NCI-H146 treated with DMSO at 0.1 percent for 48 hours (cell line): ENCODE measurements around the gene BICD2.

ENCODE experiments used
- DNase-seq: peaks from one replicate; lab custom pipeline; 2025; ENCODE audit not compliant: unreplicated experiment; lab: John Stamatoyannopoulos, UW

Gene BICD2

GRCh38 chr9:92716557-92716956 lies 48.1 kb downstream of the BICD2 start:
- no peak for DNase-seq

GRCh38 chr9:92715488-92716231 lies 49.0 kb downstream of the BICD2 start:
- DNase-seq: no peak

GRCh38 chr9:92714787-92715487 lies 49.7 kb downstream of the BICD2 start:
- no peak for DNase-seq

DNA sequence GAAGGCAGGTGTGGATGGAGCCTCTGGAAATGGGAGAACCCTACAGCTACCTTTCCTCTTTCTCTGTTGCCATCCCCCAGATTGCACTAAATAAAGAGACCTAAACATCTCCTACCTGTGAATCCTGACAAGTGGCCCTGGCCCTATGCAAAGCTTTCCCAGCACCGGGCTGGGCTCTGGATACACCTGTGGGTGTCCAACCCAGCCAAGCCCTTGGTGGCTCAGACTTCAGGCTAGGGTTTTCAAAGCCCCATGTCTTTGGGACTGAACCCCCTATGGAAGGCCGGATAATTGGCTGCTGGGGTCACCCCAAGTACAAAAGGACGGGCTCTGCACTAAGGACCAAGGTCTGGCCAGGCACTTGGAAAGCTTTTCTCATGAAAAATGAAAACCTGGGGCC lies 50.6 kb downstream of the BICD2 start:
- no peak for DNase-seq

- DNase-seq: no peak
Observed at GRCh38 chr9:92713528-92713927, 51.1 kb downstream of the BICD2 start.

- DNase-seq: no peak
Observed at GRCh38 chr9:92712767-92713166, 51.9 kb downstream of the BICD2 start.

- no peak for DNase-seq
Observed at GRCh38 chr9:92711844-92712243, 52.8 kb downstream of the BICD2 start.

DNA sequence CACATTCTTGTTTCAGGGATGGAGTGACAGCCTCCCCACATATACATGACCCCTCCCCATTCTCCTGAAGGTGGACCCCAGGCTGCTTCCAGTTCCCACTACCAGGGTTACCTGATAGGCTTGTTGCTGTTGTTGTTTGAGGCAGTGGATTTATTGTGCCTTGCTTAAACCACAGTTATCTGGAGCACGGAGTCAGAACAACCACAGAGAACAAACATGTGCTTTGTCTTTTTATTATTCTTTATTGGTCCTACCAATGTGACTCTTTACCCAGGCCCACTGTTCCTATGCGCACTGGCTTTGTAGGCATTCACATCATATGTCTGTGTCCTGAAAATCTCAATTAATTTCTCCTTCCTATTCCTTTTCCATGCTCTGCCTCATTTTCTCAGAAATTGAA lies 53.5 kb downstream of the BICD2 start:
- no peak for DNase-seq

DNA sequence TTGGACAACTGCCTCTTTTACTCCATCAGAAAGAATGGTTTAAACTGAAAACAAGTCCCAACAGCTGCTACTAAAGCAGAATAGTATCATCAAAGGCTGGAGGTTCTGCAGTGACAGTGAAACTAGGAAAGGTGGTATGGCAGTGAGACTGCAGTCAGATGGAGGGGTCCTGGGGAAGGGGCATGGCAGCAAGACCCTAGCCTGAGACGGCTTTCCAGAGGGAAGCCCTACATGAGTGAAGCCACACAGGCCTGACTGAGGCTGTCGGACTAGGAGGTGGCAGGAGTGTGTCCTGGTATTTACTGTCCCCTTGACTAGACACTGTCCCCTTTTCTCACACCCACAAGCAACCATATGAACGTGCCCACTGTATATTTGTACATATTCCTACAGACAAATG lies 54.3 kb downstream of the BICD2 start:
- no peak for DNase-seq

DNA sequence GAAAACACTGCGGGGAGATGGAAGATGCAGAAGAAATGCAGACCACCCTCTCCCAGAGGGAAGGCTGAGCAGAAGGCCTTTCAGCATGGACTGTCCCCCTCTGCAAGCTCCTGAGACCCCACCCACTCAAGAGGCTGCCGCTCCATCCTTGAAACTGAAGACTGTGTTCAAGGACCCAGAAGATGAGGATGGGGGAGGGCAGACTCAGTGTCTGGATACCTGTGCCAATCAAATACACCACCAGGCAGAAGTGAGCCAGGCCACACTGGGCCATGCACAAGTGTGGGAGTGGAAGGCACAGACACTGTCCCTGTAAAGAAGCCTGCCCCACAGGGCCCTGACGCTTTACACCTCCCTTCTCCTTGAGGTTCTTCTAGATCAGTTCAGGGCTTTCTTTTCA lies 54.7 kb downstream of the BICD2 start:
- no peak for DNase-seq

DNA sequence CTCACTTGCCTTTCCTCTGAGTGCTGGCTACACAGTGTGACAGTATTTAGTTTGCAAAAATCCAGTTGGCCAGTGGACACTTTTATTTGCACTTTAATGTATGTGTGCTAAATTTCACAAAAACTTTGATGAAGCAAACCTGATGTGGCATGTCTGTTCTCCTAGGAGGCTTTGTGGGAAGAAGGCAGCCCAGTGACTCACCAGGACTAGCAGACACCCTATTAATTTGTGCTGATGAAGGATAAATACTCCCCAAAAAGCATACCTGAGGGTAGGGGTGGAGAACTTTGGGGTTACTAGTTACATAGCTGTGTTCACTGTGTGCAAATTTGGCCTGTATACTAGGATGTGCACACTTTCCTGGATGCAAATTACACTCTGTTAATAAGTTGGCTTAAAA lies 55.4 kb downstream of the BICD2 start:
- DNase-seq: no peak

DNA sequence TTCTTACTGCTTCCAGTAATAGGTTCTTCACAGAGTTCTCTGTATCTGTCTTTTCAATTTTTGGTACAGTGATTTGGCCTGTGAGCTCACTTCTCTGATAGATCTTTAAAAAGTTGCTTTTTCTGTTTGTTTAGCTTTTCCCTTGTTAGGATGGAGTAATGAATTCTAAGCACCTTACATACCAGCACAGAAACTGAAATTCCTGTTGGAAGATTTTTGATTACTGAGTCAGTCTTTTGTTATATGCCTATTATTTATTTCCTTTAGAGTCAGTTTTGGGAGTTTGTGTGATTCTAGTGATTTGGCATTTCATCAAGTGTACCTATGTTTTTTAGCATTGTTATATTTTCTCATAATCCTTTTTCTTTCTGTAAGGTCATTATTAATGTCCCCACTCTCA lies 57.1 kb downstream of the BICD2 start:
- DNase-seq: no peak

DNA sequence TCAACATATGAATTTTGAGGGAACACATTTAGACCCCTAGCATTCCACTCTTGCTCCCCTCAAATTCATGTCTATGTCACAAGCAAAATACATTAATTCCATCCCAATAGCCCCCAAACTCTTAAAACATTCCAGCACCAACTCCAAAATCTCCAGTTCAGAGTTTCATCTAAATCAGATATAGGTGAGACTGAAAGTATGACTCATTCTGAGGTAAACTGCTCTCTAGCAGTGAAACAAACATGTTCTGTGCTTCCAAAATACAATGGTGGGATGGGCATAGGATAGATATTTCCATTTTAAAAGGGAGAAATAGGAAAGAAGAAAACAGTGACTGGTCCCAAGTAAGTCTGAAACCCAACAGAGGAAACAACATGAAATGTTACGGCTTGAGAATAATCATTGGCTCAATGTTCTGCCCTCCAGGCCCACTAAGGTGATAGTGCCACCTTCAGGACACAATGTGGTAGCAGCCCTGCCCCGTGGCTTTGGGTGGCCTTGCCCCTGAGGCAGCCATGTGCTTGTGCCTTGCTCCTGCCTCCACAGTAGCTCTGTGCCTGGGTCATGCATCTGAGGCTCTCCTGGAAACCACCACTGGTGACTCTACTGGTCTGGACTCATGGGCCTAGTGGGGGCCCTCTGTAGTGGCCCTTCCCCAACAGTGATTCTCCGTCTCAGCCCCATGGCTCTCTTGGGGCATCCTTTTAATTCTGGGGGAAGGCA lies 58.3 kb downstream of the BICD2 start:
- DNase-seq: no peak

DNA sequence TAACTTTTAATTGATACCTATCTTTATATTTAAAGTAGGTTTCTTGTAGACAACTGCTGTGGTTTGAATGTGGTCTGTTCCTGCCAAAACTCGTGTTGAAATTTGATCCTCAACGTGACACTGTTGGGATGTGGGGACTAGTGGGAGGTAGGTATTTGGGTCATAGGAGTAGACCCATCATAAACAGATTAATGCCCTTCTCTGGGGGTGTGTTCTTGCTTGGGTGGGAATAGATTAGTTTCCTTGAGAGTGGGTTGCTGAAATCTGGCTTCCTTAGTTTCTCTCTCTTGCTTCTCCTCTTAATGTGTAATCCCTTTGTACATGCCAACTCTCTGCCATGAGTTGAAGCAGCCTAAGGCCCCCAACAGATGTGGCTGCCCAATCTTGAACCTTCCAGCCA lies 60.1 kb downstream of the BICD2 start:
- DNase-seq: no peak

- DNase-seq: no peak
Observed at GRCh38 chr9:92696619-92697018, 68.0 kb downstream of the BICD2 start.

DNA sequence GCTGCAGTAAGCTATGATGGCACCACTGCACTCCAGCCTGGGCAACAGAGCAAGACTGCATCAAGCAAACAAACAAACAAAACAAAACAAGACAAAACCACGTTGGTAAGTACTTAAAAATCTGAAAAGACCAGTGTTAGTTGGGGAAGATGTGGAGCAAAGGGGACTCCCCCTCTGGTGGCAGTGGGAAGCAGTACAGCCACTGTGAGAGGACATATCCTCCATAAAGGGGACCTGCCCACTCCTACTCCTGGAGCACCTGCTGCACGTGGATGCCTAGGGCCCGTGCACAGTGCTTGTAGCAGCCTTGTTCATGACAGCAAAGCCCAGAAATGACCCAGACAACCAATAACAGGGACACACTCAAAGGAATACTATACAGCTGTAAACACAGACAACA lies 77.7 kb downstream of the BICD2 start:
- DNase-seq: no peak

DNA sequence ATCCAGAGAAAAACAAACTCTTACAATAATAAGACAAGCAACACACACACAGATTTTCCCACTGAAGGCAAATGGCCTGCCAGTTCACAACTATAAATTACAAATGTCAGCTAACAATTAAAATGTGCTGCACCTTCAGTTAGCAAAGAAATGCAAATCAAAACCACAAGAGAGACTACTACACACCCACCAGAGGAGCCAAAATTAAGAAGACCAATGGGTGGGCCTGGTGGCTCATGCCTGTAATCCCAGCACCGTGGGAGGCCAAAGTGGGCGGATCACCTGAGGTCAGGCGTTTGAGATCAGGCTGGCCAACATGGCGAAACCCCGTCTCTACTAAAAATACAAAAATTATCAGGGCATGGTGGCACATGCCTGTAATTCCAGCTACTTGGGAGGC lies 79.6 kb downstream of the BICD2 start:
- no peak for DNase-seq

- no peak for DNase-seq
Observed at GRCh38 chr9:92682269-92682668, 82.4 kb downstream of the BICD2 start.

DNA sequence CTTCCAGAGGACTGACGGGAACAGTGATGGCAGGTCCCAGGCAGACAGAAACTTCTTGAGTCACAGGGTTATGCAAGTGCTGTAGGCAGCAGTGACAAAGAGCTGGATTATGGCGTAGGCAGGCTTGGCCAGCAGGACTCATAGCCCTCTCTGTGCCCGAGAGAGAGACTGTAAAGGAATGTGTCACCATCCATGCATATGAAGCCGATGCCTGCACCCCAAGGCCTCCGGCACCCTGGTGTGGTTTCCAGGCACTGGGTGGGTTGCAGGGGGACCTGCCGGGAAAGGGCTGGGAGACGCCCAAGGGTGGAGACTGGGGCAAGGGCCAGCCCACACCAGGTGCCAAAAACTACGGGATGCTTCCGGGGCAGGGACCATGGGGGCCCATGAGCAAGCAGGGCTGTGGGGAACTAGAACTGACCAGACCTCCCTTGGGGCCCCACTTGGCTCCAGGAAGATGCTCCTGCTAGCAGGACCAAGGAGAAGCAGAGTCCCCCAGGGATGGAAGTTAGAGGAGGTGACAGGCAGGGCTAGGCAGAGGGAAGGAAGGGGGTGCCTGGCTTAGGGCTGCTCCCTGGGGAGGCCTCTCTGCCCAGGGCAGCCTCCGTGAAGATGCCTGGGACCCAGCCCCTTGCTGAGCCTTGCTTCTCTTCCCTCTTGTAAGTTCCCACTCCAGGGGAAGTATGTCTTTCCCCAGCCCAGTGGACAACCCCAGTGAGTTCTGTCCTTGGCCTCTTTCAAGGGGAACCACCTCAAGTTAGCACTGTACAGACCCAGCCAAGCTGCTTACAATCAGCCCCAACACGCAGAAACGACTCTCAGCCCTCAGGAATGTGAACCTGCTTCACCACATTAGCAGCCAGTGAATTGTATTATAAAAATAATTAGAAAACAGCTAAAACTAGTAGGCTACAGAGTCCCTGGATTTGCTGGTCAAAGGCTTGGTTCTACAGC lies 84.2 kb downstream of the BICD2 start:
- no peak for DNase-seq

GRCh38 chr9:92679413-92680165 lies 85.0 kb downstream of the BICD2 start:
- no peak for DNase-seq
